ENCODE data around the gene EGR4. TPM values are rescaled to one million over a fixed set of nuclear protein-coding genes. Genes with fewer than 3 reads are reported as not detected.

The EGR4 gene
- polyA plus RNA-seq, 1 donor from 2014 or later, result 0.26 TPM

DNA sequence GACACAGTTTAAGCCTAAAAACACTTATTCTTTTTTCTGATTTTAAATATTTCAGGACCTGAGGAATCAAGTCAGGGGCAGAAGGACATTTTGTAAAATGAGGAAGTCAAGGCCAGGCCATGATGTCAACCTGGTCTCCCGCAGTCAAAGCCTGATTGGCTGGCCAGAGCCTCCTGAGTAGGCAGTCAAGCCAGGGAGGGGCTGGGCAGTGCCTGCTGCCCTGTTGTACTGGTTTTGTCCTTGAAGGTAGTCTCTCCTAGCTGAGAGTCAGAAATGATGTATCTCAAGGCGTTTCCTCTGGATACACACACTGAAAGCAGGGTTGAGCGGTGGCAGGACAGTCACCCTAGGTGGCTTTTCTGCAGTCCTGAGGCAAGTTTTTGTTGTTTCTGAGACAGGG, 39.4 kb downstream of the EGR4 start:
- H3K27ac Mint-ChIP-seq, result no peak overlapping the region
- H3K4me1 Mint-ChIP-seq, result peaks cover 0 to 4% (median 0%) of the 10 kb centered on the region in 3 donors

DNA sequence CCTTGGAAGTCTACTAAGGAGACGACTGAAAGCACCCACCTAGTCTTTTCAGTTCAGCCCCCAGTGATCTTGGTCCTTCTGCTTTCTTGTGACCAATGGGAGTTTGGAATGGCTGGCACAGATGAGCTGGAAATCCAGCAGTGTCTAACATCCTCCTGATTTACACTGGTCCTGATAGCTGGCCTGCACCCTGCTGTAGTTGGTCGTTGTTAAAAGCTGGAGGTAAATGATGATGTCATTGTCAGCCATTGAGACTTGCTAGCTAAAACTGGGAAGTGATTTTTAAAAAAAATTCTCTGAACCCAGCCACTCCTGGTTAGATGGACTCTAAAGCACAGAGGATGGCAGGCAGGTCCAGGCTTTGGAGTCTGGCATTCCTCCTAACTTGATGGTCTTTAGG, 39.9 kb downstream of the EGR4 start:
- Mint-ChIP-seq H3K4me3 (no peak overlapping the region), H3K27me3 (no peaks in the 10 kb centered on the region), H3K36me3 (no peaks in the 10 kb centered on the region), H3K27ac (no peak overlapping the region), H3K4me1 (peaks cover 0 to 4% (median 0%) of the 10 kb centered on the region in 3 donors), H3K9me3 (no peaks in the 10 kb centered on the region)

More for the DNA sequence above, 39.4 kb downstream of the EGR4 start:
- Mint-ChIP-seq H3K4me3 (no peak overlapping the region), H3K9me3 (no peaks in the 10 kb centered on the region), H3K27me3 (no peaks in the 10 kb centered on the region), H3K36me3 (no peaks in the 10 kb centered on the region)

DNA sequence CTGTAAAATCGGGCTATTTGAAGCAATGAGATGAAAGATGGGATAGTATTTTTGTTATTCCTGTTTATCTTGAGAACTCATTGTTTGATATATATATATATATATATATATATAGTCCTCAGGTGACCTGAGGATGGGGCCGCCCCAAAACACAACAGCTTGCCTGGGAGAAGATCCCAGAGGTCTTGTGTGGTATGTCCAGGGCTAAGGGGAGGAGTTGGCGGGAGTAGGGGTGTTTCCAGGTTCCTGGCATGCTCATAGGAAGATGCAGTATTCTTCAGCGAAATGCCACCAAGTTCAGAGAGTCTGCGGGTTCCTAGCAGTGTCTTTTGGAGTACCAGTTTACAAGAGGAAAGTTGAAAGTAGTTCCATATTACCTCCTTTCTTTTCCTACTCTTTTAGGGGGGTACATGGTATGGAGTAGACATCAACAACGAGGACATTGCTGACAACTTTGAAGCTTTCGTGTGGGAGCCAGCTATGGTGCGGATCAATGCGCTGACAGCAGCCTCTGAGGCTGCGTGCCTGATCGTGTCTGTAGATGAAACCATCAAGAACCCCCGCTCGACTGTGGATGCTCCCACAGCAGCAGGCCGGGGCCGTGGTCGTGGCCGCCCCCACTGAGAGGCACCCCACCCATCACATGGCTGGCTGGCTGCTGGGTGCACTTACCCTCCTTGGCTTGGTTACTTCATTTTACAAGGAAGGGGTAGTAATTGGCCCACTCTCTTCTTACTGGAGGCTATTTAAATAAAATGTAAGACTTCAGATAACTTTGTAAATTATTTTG, 40.9 kb downstream of the EGR4 start:
- H3K36me3 Mint-ChIP-seq, result no peaks in the 10 kb centered on the region
- no peak overlapping the region for H3K27ac Mint-ChIP-seq
- no peaks in the 10 kb centered on the region for H3K9me3 Mint-ChIP-seq
- H3K27me3 Mint-ChIP-seq, result no peaks in the 10 kb centered on the region
- H3K4me1 Mint-ChIP-seq, result peaks cover 0 to 4% (median 0%) of the 10 kb centered on the region in 3 donors
- H3K4me3 Mint-ChIP-seq, result no peak overlapping the region

- Mint-ChIP-seq H3K27me3 (no peaks in the 10 kb centered on the region), H3K9me3 (no peaks in the 10 kb centered on the region), H3K4me3 (no peak overlapping the region), H3K36me3 (no peaks in the 10 kb centered on the region), H3K4me1 (peaks cover 0 to 4% (median 0%) of the 10 kb centered on the region in 3 donors), H3K27ac (peak overlapping the region in 1 of 3 donors; percentile 53)
These were observed 42.2 kb downstream of the EGR4 start for GRCh38 chr2:73250872-73251846.

DNA sequence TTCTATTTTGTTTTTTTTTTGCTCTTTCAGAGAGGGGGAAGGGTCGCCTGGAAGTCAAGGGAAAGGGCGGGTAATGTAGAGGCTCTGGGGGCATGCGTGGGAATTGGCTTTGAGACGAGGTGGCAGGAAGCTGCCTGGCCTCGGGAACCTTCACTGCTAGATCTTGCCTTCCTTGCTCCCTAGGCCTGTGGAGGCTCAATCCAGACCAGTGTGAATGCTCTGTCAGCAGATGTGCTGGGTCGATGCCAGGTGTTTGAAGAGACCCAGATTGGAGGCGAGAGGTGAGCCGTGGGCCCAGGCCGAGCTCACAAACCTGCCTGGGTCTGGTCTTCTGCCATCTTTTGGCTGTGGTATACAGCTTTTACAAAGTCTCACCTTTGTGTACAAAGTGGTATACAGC, 43.7 kb downstream of the EGR4 start:
- H3K4me3 Mint-ChIP-seq, result no peak overlapping the region
- H3K9me3 Mint-ChIP-seq, result no peaks in the 10 kb centered on the region
- H3K27ac Mint-ChIP-seq, result no peak overlapping the region
- H3K36me3 Mint-ChIP-seq, result no peaks in the 10 kb centered on the region
- H3K27me3 Mint-ChIP-seq, result no peaks in the 10 kb centered on the region
- peaks cover 0 to 2% (median 0%) of the 10 kb centered on the region in 3 donors for H3K4me1 Mint-ChIP-seq

DNA sequence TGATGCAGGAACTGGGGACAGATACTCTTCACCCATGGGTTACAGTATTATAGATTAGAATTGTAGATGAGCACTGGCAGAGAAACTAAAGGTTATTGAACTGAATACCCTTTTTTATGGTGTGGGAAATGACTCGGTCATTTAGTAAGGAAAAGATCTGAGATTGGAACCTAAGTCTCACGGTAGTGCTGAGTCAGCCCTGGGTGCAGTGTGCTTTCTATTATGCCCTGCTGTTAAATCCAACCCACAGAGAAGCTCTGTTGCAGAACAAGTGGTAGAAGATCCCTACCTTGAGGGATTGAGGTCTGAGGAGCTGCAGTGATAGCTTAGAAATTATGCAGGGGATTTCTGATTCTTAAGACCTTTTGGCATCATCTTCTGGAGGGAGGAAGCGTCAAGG, 46.5 kb downstream of the EGR4 start:
- no peaks in the 10 kb centered on the region for H3K27me3 Mint-ChIP-seq
- no peaks in the 10 kb centered on the region for H3K9me3 Mint-ChIP-seq
- H3K27ac Mint-ChIP-seq, result no peak overlapping the region
- no peaks in the 10 kb centered on the region for H3K36me3 Mint-ChIP-seq
- peak overlapping the region in 1 of 4 donors; percentile 58 for H3K4me3 Mint-ChIP-seq
- H3K4me1 Mint-ChIP-seq, result peaks cover 0 to 2% (median 0%) of the 10 kb centered on the region in 3 donors

- Mint-ChIP-seq H3K4me1 (no peaks in the 10 kb centered on the region), H3K4me3 (no peak overlapping the region), H3K9me3 (no peaks in the 10 kb centered on the region), H3K36me3 (no peaks in the 10 kb centered on the region), H3K27ac (no peak overlapping the region), H3K27me3 (no peaks in the 10 kb centered on the region)
These were observed 48.8 kb downstream of the EGR4 start for GRCh38 chr2:73244580-73244979.

GRCh38 chr2:73243884-73244570, 49.3 kb downstream of the EGR4 start:
- Mint-ChIP-seq H3K27ac (no peak overlapping the region), H3K4me3 (no peak overlapping the region), H3K4me1 (peaks cover 0 to 4% (median 0%) of the 10 kb centered on the region in 3 donors), H3K27me3 (no peaks in the 10 kb centered on the region), H3K9me3 (no peaks in the 10 kb centered on the region), H3K36me3 (no peaks in the 10 kb centered on the region)

Other genes with a start within 250 kb of the EGR4 start
- 2.8 TPM for gene SFXN5, start 221.8 kb downstream of the EGR4 start, polyA plus RNA-seq
- 4.8 TPM for gene RAB11FIP5, start 180.6 kb downstream of the EGR4 start, polyA plus RNA-seq
- not detected for gene NOTO, start 91.0 kb downstream of the EGR4 start, polyA plus RNA-seq
- gene SMYD5, start 79.3 kb downstream of the EGR4 start, polyA plus RNA-seq, result 27.4 TPM
- 12.4 TPM for gene PRADC1, start 60.3 kb downstream of the EGR4 start, polyA plus RNA-seq
- 242 TPM for gene CCT7, start 59.2 kb downstream of the EGR4 start, polyA plus RNA-seq
- gene FBXO41, start 9.1 kb downstream of the EGR4 start, polyA plus RNA-seq, result 3.8 TPM
- 2.3 TPM for gene ALMS1, start 92.3 kb upstream of the EGR4 start, polyA plus RNA-seq